Glomerular endothelial cell (primary cell): ENCODE results near the gene FOXRED2. TPM values are rescaled to one million over a fixed set of nuclear protein-coding genes. Genes with fewer than 3 reads are reported as not detected.
"Not testable (repeated sequence)": the region's sequence is repeated elsewhere in the genome, so short reads cannot be mapped to it uniquely, and the experiment has no call there.

Experiments used
- DNase-seq: peaks from one replicate; pipeline ENCODE4 v3.0.0-alpha.2; 2011; ENCODE audit warnings: low read depth, low spot score; ENCODE audit errors: extremely low read depth
- total RNA-seq: library from RNA; depleted of rRNA; stranded (reverse); fragments of >200 nt; gene quantifications from 2 replicates; pipeline ENCODE4 v1.2.3, GENCODE V29; 2015

The FOXRED2 gene
- total RNA-seq, 1 donor from 2014 or later = 12.5 TPM

- no peak for DNase-seq
Measured at GRCh38 chr22:36452250-36452977, 54.4 kb downstream of the FOXRED2 start.

DNA sequence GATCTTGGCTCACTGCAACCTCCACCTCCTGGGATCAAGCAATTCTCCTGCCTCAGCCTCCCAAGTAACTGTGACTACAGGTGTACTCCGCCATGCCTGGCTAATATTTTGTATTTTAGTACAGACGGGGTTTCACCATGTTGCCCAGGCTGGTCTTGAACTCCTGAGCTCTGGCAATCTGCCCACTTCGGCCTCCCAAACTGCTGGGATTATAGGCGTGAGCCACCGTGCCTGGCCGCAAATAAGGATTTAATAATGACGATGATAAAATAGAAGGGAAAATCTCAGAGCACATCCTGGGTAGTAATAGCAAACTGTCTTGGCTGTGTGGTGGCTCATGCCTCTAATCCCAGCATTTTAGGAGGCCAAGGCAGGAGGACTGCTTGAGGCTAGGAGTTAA is 55.9 kb downstream of the FOXRED2 start:
- not testable (repeated sequence) for DNase-seq

- DNase-seq = no peak
Measured at GRCh38 chr22:36449596-36450175, 57.2 kb downstream of the FOXRED2 start.

DNA sequence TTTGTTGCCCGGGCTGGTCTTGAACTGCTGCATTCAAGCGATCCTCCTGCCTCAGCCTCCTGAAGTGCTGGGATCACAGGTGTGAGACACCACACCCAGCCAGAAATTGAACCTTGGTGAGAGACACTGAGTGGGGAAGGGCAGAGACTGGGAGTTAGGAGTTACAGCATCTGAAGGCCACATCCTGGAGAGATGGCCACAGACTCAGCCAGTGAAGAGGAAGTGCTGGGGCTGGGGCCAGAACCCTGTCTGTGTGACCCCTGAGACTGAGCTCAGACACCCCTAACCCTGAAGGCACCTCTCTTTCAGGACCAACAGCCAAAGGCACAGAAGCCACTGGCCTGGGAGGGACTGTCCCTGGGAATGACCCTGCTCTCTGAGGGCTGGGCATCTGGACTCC is 59.2 kb downstream of the FOXRED2 start:
- DNase-seq = no peak

- DNase-seq = no peak
Measured at GRCh38 chr22:36445158-36445668, 61.6 kb downstream of the FOXRED2 start.

DNA sequence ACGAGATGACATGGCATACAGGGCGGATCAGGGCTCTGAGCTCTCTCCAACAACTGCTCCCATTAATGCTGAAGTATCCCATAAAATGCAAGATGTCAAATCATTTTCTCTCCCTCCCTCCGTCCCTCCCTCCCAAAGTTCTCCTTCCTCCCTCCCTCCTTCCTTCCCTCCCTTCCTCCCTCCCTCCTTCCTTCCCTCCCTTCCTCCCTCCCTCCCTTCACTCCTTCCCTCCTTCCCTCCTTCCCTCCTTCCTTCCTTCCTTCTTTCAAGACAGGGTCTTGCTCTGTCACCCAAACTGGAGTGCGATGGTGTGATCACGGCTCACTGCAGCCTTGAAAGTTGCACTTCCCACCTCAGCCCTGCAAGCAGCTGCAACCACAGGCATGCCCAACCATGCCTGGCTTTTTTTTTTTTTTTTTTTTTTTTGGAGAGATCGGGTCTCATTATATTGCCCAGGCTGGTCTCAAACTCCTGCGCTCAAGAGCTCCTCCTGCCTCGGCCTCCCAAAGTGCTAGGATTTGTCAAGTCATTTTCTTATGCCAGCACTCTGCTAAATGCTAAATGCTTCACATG is 63.6 kb downstream of the FOXRED2 start:
- DNase-seq = no peak

DNA sequence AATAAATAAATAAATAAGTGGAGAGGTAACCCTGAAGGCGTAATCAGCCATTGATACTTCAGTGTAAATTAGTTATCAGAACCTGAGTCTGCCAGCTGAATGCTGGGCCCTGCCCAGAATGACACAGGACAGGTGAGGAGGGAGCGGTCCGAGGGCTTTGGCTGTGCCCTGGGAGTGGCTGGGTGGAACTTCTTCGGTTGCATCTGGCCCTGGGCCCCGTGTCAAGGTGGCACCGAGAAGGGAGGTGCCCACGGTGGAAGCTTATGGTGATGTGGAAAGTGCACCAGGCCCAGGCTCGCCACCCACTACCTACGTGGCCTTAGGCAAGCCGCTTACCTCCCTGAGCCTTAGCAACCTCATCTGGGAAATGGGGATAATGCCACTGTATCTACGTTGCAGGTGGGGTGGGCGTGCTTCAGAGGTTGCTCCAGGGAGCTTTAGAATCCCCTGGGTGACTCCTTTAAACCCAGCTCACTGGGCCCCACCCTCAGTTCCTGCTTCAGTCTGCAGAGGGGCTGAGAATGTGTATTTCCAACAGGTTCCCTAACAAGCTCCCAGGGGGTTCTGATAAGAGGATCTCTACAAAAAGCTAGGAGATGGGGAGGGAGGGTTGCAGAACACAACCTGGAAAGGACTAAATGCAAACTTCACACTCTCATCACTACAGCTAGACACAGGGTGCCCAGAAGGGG is 64.2 kb downstream of the FOXRED2 start:
- DNase-seq = no peak

GRCh38 chr22:36440429-36441002 is 66.3 kb downstream of the FOXRED2 start:
- DNase-seq = no peak

DNA sequence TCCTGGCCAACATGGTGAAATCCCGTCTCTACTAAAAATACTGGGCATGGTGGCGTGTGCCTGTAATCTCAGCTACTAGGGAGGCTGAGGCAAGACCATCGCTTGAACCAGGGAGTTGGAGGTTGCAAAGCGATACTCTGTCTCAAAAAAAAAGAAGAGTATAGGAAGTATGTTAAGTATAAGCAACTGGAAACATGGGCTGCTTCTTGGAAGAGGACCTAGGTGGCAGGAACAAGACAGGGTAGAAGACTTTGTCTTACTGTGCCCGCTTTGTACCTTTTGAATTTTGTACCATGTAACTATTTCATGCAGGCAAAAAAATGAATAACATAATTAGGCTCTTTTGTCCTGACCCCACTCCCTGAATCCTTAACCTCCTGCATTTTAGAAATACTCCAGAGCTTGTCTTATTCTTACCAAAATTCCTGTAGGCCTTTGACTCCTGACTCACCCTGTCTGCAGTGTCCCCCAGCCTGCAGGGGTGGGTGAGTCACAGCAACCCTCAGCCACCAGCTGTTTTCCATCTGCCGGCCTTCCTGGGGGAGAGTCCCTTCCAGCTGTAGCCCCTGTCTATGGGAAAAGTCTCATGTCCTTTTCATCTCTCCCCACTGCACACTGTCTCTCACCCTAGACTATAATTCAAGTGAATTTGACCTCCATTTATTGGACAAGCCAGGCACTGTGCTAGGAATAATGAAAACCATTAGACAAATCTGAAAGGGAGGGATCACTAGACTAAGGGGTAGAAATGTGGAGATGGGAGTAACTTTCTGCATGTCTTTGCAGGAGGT is 67.2 kb downstream of the FOXRED2 start:
- DNase-seq = no peak

Other genes with a start within 250 kb of the FOXRED2 start
- gene MYH9, start 119.1 kb downstream of the FOXRED2 start, total RNA-seq = 1,563 and 2,110 TPM in 2 replicates
- 63.5 and 68.7 TPM in 2 replicates for gene TXN2, start 25.4 kb downstream of the FOXRED2 start, total RNA-seq
- gene EIF3D, start 22.1 kb upstream of the FOXRED2 start, total RNA-seq = 281 and 360 TPM in 2 replicates
- not detected in 2 replicates for gene CACNG2, start 196.7 kb upstream of the FOXRED2 start, total RNA-seq